Left ventricle myocardium inferior (tissue), 1 donor: Measurements from ENCODE around the gene DDO. TPM values are rescaled to one million over a fixed set of nuclear protein-coding genes. Genes with fewer than 3 reads are reported as not detected.

Experiments
- DNase-seq: peaks from one replicate; pipeline ENCODE4 v3.0.0-alpha.2; 2020
- H3K27ac ChIP-seq: fragments of 200-600 bp; replicated peaks from 2 replicates; pipeline ENCODE4 v1.8.0; 2021
- H3K27me3 ChIP-seq: fragments of 200-600 bp; 2 replicates; pipeline ENCODE4 v1.8.0; 2021; ENCODE audit warnings: low read depth
- H3K36me3 ChIP-seq: fragments of 200-600 bp; 2 replicates; pipeline ENCODE4 v1.8.0; 2021
- H3K4me1 ChIP-seq: fragments of 200-600 bp; 2 replicates; pipeline ENCODE4 v1.8.0; 2021
- H3K4me3 ChIP-seq: fragments of 200-600 bp; 2 replicates; pipeline ENCODE4 v1.8.0; 2021; ENCODE audit warnings: mild to moderate bottlenecking, moderate library complexity
- H3K9me3 ChIP-seq: fragments of 200-600 bp; replicated peaks from 2 replicates; pipeline ENCODE4 v1.8.0; 2021
- intact Hi-C: fragments of 100-400 bp; cut with micrococcal nuclease; formaldehyde crosslinking; loops from one replicate; pipeline ENCODE4 v1.11.0; 2022
- total RNA-seq: library from RNA; stranded (reverse); fragmentation: NEBNext Ultra II Directional; extraction: Animal tissue kit (Norgen Biotek cat#: 25700); gene quantifications from one replicate; pipeline ENCODE4 v1.2.1, GENCODE V29; 2021
- TF ChIP-seq, protein P1 (sequence below): fragments of 200-600 bp; IDR thresholded peaks from 2 replicates; pipeline ENCODE4 v1.8.0; 2021; ENCODE audit warnings: antibody characterized with exemption, mild to moderate bottlenecking, borderline replicate concordance
- donor health status: DM: no; HTN: yes; CAD: no; lungs with severe emphysema.

The DDO gene
- total RNA-seq, 1 donor from 2014 or later: 37.6 TPM

DNA sequence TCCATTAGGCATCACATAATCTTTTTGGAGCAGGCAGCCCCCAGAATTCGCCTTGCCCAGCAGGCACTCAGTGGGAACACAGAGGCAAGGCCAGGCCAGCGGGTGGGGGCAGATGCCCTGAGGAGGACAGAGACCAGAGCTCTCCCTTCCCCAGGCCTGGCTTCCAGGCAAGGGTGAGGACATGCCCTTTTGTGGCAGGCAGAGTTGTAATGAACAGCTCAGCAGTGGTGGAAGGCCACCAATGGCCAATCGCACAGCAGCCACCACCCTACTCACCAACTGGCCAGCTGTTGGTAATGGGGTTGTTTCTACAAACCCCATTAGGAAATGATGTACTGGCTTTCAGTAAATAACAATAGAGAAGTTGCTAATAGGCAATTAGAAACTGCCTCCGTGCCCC lies 15.4 kb upstream of the DDO start:
- DNase-seq: no peak
- no peak overlapping the region for H3K27ac ChIP-seq
- no peaks in the 10 kb centered on the region for H3K4me1 ChIP-seq
- intact Hi-C loops: no loop called here
- no peaks in the 10 kb centered on the region for H3K36me3 ChIP-seq
- no peak overlapping the region for H3K4me3 ChIP-seq
- TF ChIP-seq, protein P1, sequence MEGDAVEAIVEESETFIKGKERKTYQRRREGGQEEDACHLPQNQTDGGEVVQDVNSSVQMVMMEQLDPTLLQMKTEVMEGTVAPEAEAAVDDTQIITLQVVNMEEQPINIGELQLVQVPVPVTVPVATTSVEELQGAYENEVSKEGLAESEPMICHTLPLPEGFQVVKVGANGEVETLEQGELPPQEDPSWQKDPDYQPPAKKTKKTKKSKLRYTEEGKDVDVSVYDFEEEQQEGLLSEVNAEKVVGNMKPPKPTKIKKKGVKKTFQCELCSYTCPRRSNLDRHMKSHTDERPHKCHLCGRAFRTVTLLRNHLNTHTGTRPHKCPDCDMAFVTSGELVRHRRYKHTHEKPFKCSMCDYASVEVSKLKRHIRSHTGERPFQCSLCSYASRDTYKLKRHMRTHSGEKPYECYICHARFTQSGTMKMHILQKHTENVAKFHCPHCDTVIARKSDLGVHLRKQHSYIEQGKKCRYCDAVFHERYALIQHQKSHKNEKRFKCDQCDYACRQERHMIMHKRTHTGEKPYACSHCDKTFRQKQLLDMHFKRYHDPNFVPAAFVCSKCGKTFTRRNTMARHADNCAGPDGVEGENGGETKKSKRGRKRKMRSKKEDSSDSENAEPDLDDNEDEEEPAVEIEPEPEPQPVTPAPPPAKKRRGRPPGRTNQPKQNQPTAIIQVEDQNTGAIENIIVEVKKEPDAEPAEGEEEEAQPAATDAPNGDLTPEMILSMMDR: no peak
- peaks cover 7% of the 10 kb centered on the region for H3K9me3 ChIP-seq
- peaks cover 33% of the 10 kb centered on the region for H3K27me3 ChIP-seq

DNA sequence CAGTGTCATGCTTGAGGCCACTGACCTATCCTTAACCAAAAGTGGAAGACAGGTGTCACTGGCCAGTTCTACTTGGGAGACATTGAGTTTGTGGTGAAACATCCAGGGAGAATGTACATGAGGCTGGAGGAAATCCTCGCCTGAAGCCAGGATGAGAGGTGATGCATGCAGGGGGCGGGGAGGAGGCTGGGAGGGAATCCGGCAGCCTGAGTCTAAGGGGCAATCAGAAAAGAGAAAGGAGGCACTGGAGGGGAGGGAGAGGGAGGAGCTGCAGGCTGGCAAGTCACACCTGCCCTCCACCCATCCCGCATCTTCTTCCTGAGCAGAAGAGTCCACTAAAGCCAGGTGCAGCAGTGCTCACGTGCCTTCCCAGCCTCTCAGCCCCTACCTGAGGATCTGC lies 14.9 kb upstream of the DDO start:
- no peaks in the 10 kb centered on the region for H3K4me1 ChIP-seq
- DNase-seq: no peak
- no peak overlapping the region for H3K27ac ChIP-seq
- H3K36me3 ChIP-seq: no peaks in the 10 kb centered on the region
- H3K27me3 ChIP-seq: peaks cover 33% of the 10 kb centered on the region
- intact Hi-C loops: no loop called here
- peaks cover 4% of the 10 kb centered on the region for H3K9me3 ChIP-seq
- no peak overlapping the region for H3K4me3 ChIP-seq
- TF ChIP-seq, protein P1: no peak

DNA sequence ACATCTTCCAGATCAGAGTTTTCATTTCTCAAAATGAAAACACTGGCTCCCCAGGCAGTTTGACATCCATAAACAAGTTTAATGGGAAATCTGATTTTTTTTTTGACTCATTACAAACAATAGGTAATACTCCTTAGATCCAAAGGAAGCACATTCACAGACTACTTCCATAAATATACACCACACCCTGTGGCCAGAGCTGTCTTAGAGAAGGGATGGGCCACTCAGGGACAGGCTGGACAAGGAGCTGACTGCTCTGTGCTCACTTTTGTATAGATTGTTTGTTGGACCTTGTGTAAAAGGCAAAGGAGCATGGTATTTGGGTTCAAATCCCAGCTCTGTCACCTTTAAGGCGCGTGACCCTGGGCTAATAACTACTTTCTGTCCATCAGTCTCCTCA lies 12.8 kb upstream of the DDO start:
- H3K27me3 ChIP-seq: peaks cover 33% of the 10 kb centered on the region
- TF ChIP-seq, protein P1: no peak
- no peaks in the 10 kb centered on the region for H3K9me3 ChIP-seq
- H3K36me3 ChIP-seq: no peaks in the 10 kb centered on the region
- H3K4me3 ChIP-seq: no peak overlapping the region
- intact Hi-C loops: no loop called here
- no peaks in the 10 kb centered on the region for H3K4me1 ChIP-seq
- no peak for DNase-seq
- no peak overlapping the region for H3K27ac ChIP-seq

DNA sequence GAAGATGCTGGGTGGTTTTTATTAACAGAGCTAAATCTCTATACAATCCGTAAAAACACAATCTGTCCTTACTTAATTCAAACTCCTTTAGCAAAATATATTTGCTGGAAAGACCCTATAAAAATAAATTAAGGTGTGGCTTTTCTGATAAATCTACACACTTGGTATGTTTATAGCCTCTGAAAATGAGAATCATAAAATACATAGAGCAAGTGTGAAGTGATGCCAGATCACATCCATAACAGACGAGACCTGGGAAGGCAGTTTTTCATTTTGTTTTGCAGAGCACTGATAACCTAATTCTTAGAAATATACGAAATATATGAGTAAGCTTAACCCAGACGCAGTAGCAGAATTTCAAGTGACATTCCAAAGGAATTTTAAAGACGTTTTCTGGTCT lies 10.4 kb upstream of the DDO start:
- no peak overlapping the region for H3K27ac ChIP-seq
- no peaks in the 10 kb centered on the region for H3K36me3 ChIP-seq
- H3K27me3 ChIP-seq: peaks cover 29% of the 10 kb centered on the region
- intact Hi-C loops: no loop called here
- peaks cover 8% of the 10 kb centered on the region for H3K9me3 ChIP-seq
- H3K4me3 ChIP-seq: no peak overlapping the region
- no peaks in the 10 kb centered on the region for H3K4me1 ChIP-seq
- DNase-seq: no peak
- TF ChIP-seq, protein P1: no peak

DNA sequence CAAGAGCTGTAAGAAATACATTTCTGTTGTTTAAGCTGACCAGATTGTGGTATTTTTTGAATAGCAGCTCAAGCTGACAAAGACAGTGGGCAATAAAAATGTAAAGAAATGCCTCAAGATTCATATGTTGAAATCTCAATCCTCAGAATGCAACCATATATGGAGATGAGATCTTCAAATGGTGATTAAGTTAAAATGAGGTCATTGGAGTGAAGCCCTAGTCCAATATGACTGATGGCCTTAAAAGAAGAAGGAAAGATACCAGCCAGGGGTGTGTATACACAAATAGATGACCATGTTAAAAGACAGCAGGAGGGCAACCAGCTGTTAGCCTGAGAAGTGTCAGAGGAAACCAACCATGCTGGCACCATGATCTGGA lies 7.1 kb upstream of the DDO start:
- Histone ChIP-seq H3K36me3 (no peaks in the 10 kb centered on the region), H3K27ac (no peak overlapping the region), H3K27me3 (peaks cover 11% of the 10 kb centered on the region), H3K4me3 (no peak overlapping the region), H3K4me1 (no peaks in the 10 kb centered on the region), H3K9me3 (peaks cover 8% of the 10 kb centered on the region)
- DNase-seq: no peak
- TF ChIP-seq, protein P1: no peak
- intact Hi-C loops: no loop called here
